ENCODE measurements around the gene CPE.

- TF ChIP-seq CTCF (IDR thresholded peaks at IDR 0.05) (no peak), POLR2A (IDR thresholded peaks at IDR 0.05) (no peak), POLR2AphosphoS5 (IDR thresholded peaks at IDR 0.05) (no peak), EP300 (IDR thresholded peaks at IDR 0.05) (no peak)
Observed at GRCh38 chr4:165332502-165332901, 46.3 kb upstream of the CPE start.

All from suprapubic skin (tissue), 4 donors.